Heart left ventricle (tissue), 16 donors: Measurements from ENCODE around the gene KRT7. TPM values are rescaled to one million over a fixed set of nuclear protein-coding genes. Genes with fewer than 3 reads are reported as not detected.
A peak's percentile ranks its signal among the peaks of the same experiment; 100 is the strongest.
"Not testable (repeated sequence)": the region's sequence is repeated elsewhere in the genome, so short reads cannot be mapped to it uniquely, and the experiment has no call there.

Source experiments
- ATAC-seq, 4 donors: fragments of 200-7000 bp; cut with Tn5 transposase; one replicate each; pipeline ENCODE4 v1.9.1; 2020 to 2022; ENCODE audit warnings: moderate library complexity in 4 of 4, mild to moderate bottlenecking in 3 of 4, moderate number of reproducible peaks in 1 of 4
- DNase-seq, 5 donors: peaks; one replicate each; pipeline ENCODE4 v3.0.0-alpha.2; 2020
- H3K27ac ChIP-seq, 12 donors: fragments of 200-600 bp; sonication (generic) in 4 of 12; one replicate each; pipeline versions ENCODE4 v1.5.0 to v1.8.0; 2016 to 2022; ENCODE audit warnings: mild to moderate bottlenecking in 2 of 12
- H3K27me3 ChIP-seq, 9 donors: fragments of 200-600 bp; sonication (generic) in 2 of 9; one replicate each; pipeline versions ENCODE4 v1.5.1 to v1.8.0; 2016 to 2022; ENCODE audit warnings: mild to moderate bottlenecking in 3 of 9
- H3K36me3 ChIP-seq, 9 donors: fragments of 200-600 bp; sonication (generic) in 2 of 9; one replicate each; pipeline versions ENCODE4 v1.5.0 to v1.8.0; 2018 to 2022; ENCODE audit warnings: mild to moderate bottlenecking in 2 of 9
- H3K4me1 ChIP-seq, 12 donors: fragments of 200-600 bp; sonication (generic) in 4 of 12; one replicate each; pipeline versions ENCODE4 v1.5.0 to v1.8.0; 2016 to 2022; ENCODE audit warnings: mild to moderate bottlenecking in 3 of 12
- H3K4me3 ChIP-seq, 12 donors: fragments of 200-600 bp; sonication (generic) in 4 of 12; one replicate each; pipeline versions ENCODE4 v1.5.0 to v1.8.0; 2017 to 2022; ENCODE audit warnings: mild to moderate bottlenecking in 9 of 12, moderate library complexity in 4 of 12
- H3K9me3 ChIP-seq, 12 donors: fragments of 200-600 bp; sonication (generic) in 4 of 12; one replicate each; pipeline versions ENCODE4 v1.5.0 to v1.8.0; 2016 to 2022; ENCODE audit warnings: mild to moderate bottlenecking in 1 of 12
- POLR2A ChIP-seq, 2 donors: fragments of 450-650 bp; IDR thresholded peaks; one replicate each; pipeline ENCODE4 v1.6.1; 2017; ENCODE audit warnings: antibody characterized with exemption in 2 of 2, mild to moderate bottlenecking in 2 of 2, moderate library complexity in 2 of 2
- WGBS, 4 donors: extraction: QIAGEN DNeasy Blood & Tissue Kit in 2 of 4; methylation state at CpG; one replicate each; pipeline versions ENCODE4 v1.1.5 to v1.1.7; 2013 to 2018; 5-methylcytosine and 5-hydroxymethylcytosine counted together
- intact Hi-C, 10 donors: fragments of 100-400 bp; cut with DNase I; formaldehyde crosslinking; loops; one replicate each; pipeline versions ENCODE4 v1.11.1 to v1.14.2; 2022
- polyA plus RNA-seq, 2 donors: library from polyadenylated mRNA; stranded (reverse); fragments of 200-250 nt; gene quantifications; one replicate each; pipeline ENCODE4 v1.2.3, GENCODE V29; 2013
- total RNA-seq, 9 donors: library from RNA; depleted of rRNA in 2 of 9; stranded (reverse); fragments of >200 nt in 2 of 9; fragmentation: NEBNext Ultra II Directional in 3 of 9; extraction: Animal tissue kit (Norgen Biotek cat#: 25700) in 3 of 9; gene quantifications; one replicate each; pipeline versions ENCODE4 v1.1.0 to v1.2.4, GENCODE V29; 2016 to 2023
- TF ChIP-seq, protein P1 (sequence below), 12 donors: fragments of 200-600 bp; sonication (generic) in 4 of 12; IDR thresholded peaks; one replicate each; pipeline versions ENCODE4 v1.5.0 to v1.8.0; 2018 to 2022; ENCODE audit warnings: antibody characterized with exemption in 12 of 12, mild to moderate bottlenecking in 5 of 12
- donor health status: ischemic (EF 13 %, LVEDD 7.1; RV severe dilation, severe dysfunction).
- donor health status: healthy with polysubstance abuse.
- donor health status: DM: no; HTN: yes; CAD: no.
- donor health status: DM: no; HTN: no; CAD: no.
- donor health status: ischemic (EF 25% LVEDD 6.9; RV normal size, moderate dysfunction).
- donor health status: ischemic (EF 25% LVEDD 5.7; RV mildly dilated, moderate dysfunction).
- donor health status: healthy.
- donor health status: DM: yes; HTN: yes; CAD: no.
- donor health status: ischemic (EF 35%, LVEDD 5.7; RV mildly dilated, moderate dysfunction).
- donor health status: nonischemic (EF 11% LVEDD 7.7; RV severe dilation, severe dysfunction).
- donor health status: DM: yes; HTN: yes; CAD: no.
- donor health status: PGD.
- donor health status: ischemic (EF 29% LVEDD 5.4; RV normal size, mild dysfunction).
- donor health status: nonischemic (EF 23%, LVEDD 6.1; RV moderate dilation, normal function).

The KRT7 gene
- total and polyA plus RNA-seq, 11 donors, result 0.20 to 56.7 (median 3.1) TPM; not detected in 3

DNA sequence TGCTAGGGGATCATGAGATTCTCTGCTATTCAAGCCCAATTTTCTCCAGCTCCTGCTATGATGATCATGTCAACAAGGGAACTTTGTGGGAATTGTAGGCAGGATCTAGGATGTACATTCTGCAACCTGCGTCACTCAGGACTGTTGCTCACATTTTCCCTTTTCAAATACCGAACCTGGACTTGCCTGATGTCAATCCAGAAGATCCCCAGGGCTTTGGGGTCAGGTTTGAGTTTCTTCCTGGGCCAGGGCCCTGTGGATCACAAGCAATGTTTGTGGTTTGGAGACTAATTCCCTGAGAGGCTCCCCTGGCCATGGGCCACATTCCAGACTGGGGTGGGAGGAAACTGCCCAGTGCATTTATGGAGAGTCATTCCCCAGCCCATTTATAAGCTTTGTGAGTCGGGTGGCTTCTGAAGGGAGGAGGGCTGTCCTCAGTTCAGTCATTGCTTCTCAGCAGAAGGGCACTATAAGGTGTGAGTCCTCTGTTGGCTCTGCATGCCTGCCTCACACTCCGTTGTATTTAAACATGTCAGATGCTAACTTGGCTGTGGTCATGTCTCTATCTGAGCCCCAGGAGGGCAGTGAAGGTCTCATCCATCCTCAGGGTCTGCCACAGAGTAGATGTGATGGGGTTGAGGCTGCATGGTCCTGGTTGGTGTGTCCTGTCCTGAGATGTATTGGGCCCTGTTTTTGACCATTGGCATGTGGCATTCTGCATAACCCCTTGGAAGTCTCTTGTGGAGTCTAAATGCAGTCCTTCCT lies 47.9 kb downstream of the KRT7 start:
- Histone ChIP-seq H3K27me3 (peaks cover 0 to 14% (median 3%) of the 10 kb centered on the region in 9 donors), H3K9me3 (no peaks in the 10 kb centered on the region), H3K4me1 (peaks cover 0 to 29% (median 11%) of the 10 kb centered on the region in 12 donors), H3K36me3 (no peaks in the 10 kb centered on the region), H3K27ac (peak overlapping the region in 7 of 12 donors; percentile 40 to 79 (median 65)), H3K4me3 (no peak overlapping the region)
- ATAC-seq, result peak in 2 of 4 donors; percentile 41 to 53
- 45 to 70% (median 50%) methylated on average over 3 to 4 of the region's 4 CpGs for WGBS, 4 donors
- peak in 4 of 5 donors; percentile 49 to 67 (median 60) for DNase-seq
- TF ChIP-seq POLR2A (IDR thresholded peaks at IDR 0.05), result no peak
- intact Hi-C loops, result loop anchor here in 1 of 10 donors (5.0 kb wide), 1 partner anchor 114 kb away; no protein-coding TSS in a partner anchor

DNA sequence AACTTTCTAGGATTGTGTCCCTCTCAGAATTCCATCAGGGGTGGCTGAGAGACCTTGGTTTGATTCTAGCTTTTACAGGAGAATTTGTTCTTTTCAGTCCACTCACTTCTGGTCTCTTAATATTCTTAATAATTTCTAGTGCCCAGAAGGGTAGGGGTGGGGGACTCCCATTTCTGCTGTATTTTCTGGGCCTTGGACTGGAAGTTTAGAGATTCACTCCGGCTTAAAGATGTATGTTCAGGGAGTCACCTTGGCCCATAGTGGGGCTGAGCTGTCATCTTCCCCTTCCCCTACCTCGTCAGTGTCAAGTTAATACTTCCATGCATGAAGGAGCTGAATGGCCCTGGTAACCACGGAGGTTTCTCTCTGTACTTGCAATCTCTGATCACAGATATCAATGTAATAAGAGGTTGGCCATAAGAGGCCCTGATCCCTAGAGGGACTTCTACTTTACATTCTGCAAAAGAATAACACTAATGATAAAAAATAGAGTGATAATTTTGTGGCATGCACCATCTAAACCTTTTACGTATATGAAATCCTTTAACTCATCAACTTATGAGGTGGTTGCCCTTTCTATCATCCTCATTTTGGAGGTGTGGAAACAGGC lies 51.6 kb downstream of the KRT7 start:
- 68 to 85% (median 76%) methylated on average over 4 of the region's 4 CpGs for WGBS, 4 donors
- DNase-seq, result no peak
- intact Hi-C loops, result loop anchor here in 1 of 10 donors (5.0 kb wide), 1 partner anchor 117 kb away; no protein-coding TSS in a partner anchor

DNA sequence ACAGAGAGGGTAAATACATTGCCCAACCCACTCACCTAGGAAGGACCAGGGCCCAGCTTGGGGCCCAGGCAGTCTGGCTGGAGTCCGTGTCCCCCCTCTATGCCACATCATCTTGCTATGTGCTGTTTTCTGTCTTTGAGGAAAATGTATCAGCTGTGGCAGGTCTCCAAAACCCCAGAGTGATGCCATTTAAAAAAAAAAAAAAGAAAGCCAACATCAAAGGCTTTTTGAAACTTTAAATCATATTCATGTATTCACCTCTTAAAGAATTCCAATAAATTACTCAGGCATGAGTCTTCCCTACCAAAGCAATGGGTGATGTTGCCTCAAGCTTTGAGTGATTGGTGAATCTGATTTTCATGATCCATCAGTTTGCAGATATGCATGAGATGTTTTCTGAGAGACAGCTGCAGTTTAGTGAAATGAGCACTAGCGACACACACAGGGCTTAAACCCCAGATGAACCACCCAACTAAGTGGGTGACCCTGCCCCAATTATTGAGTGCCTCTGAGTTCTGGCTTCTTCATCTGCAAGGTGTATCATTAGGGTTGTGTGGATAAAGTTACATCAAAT lies 52.2 kb downstream of the KRT7 start:
- no peak overlapping the region for H3K4me3 ChIP-seq
- no peaks in the 10 kb centered on the region for H3K36me3 ChIP-seq
- H3K27ac ChIP-seq, result no peak overlapping the region
- TF ChIP-seq POLR2A (IDR thresholded peaks at IDR 0.05), result no peak
- TF ChIP-seq, protein P1, sequence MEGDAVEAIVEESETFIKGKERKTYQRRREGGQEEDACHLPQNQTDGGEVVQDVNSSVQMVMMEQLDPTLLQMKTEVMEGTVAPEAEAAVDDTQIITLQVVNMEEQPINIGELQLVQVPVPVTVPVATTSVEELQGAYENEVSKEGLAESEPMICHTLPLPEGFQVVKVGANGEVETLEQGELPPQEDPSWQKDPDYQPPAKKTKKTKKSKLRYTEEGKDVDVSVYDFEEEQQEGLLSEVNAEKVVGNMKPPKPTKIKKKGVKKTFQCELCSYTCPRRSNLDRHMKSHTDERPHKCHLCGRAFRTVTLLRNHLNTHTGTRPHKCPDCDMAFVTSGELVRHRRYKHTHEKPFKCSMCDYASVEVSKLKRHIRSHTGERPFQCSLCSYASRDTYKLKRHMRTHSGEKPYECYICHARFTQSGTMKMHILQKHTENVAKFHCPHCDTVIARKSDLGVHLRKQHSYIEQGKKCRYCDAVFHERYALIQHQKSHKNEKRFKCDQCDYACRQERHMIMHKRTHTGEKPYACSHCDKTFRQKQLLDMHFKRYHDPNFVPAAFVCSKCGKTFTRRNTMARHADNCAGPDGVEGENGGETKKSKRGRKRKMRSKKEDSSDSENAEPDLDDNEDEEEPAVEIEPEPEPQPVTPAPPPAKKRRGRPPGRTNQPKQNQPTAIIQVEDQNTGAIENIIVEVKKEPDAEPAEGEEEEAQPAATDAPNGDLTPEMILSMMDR (IDR thresholded peaks at IDR 0.05), result no peak
- H3K4me1 ChIP-seq, result peaks cover 0 to 14% (median 6%) of the 10 kb centered on the region in 12 donors
- ATAC-seq (no peak), DNase-seq (no peak)
- H3K27me3 ChIP-seq, result peaks cover 0 to 4% (median 0%) of the 10 kb centered on the region in 9 donors
- no peaks in the 10 kb centered on the region for H3K9me3 ChIP-seq
- intact Hi-C loops, result no loop called here
- WGBS, 4 donors, result 91 to 94% (median 94%) methylated on average over 2 of the region's 2 CpGs

More for the DNA sequence above, 51.6 kb downstream of the KRT7 start:
- Histone ChIP-seq H3K9me3 (no peaks in the 10 kb centered on the region), H3K4me3 (no peak overlapping the region), H3K27ac (no peak overlapping the region), H3K36me3 (no peaks in the 10 kb centered on the region), H3K27me3 (peaks cover 0 to 4% (median 0%) of the 10 kb centered on the region in 9 donors), H3K4me1 (peaks cover 0 to 19% (median 7%) of the 10 kb centered on the region in 12 donors)
- TF ChIP-seq, protein P1 (IDR thresholded peaks at IDR 0.05), result no peak
- no peak for TF ChIP-seq POLR2A (IDR thresholded peaks at IDR 0.05)
- no peak for ATAC-seq

DNA sequence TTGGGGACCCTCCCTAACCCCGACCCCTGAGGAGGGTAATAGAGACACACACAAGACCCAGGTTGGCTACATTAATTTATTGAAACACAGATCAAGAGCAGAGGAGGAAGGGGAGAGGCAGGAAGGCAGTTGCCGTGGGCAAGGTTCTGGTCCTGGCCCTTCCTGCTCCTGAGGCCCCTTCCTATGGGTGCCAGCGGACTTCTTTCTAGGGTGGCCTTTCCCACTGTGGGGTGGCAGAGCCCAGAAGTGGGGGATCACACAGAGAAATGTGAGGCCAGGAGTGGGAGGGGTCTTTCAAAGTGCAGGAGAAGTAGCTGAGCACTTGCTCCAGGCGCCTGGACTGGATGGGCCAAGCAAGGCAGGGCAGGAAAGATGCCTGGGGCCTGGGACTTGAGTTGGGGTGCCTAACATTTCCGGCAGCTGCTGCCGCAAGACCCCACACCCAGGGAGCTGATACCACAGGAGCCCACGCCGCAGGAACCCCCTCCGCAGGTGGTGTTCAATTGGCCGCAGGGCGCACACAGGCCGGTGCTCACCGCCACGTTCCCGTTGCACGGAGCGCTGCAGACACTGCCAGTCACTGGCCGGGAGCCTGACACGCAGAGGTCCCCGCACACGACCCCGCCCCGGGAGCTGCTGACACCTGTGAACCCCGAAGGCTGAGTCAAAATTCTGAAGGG lies 52.9 kb downstream of the KRT7 start:
- Histone ChIP-seq H3K9me3 (no peaks in the 10 kb centered on the region), H3K27ac (no peak overlapping the region), H3K4me1 (peaks cover 0 to 7% (median 0%) of the 10 kb centered on the region in 12 donors), H3K27me3 (peaks cover 0 to 4% (median 0%) of the 10 kb centered on the region in 9 donors), H3K4me3 (no peak overlapping the region), H3K36me3 (no peaks in the 10 kb centered on the region)
- no peak for TF ChIP-seq POLR2A (IDR thresholded peaks at IDR 0.05)
- TF ChIP-seq, protein P1 (IDR thresholded peaks at IDR 0.05), result no peak
- intact Hi-C loops, result no loop called here
- DNase-seq (no peak), ATAC-seq (no peak)
- 72 to 87% (median 86%) methylated on average over 6 to 24 of the region's 24 CpGs for WGBS, 4 donors

DNA sequence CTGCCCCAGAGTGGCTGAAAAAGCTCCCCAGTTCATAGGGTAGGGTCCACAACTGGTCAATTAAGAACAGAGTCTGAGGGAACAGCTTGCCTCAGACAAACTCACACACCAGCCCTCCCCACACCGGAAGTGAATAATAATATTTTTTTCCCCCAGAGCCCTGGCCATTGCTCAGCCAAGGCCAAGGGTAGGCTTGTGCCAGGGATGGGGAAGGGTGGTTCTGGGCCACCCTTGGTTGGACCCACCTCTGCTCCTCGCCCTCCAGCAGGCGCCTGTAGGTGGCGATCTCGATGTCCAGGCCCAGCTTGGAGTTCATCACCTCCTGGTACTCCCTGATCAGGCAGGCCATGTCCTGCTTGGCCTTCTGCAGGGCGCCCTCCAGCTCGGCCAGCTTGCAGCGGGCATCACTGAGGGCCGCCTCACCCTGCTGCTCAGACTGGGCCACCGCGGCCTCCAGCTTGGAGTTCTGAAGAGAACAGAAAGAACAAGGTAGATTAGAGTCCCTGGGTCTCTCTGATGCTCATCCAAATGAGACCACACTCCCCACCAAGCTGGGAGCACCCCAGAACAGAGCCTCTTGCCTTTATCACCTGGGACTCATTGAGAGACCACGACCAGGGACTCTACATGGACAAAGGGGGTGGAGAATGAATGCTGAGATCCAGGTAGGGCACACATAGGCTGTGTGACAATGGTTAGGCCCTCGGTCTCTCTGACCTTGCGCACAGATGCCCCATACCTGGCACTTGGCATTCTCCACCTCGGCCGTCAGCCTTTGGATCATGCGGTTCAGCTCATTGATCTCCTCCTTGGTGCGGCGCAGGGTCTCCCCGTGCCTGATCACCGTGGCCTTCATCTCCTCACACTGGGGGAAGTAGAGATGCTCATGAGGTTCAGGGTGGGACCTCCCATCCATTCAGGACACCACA lies 54.1 kb downstream of the KRT7 start:
- H3K4me1 ChIP-seq, H3K9me3 ChIP-seq, H3K27ac ChIP-seq, ATAC-seq, H3K36me3 ChIP-seq, DNase-seq, intact Hi-C loops, H3K4me3 ChIP-seq: not testable (repeated sequence)
- WGBS, 4 donors, result 83 to 91% (median 86%) methylated on average over 13 to 21 of the region's 21 CpGs
- peaks cover 0 to 11% (median 8%) of the 10 kb centered on the region in 9 donors for H3K27me3 ChIP-seq
